Thyroid gland (tissue), 4 donors: Measurements from ENCODE around the gene MAD2L1. TPM values are rescaled to one million over a fixed set of nuclear protein-coding genes. Genes with fewer than 3 reads are reported as not detected.
A peak's percentile ranks its signal among the peaks of the same experiment; 100 is the strongest.

Source experiments
- DNase-seq, 2 donors: peaks; one replicate each; pipeline ENCODE4 v3.0.0-alpha.2; 2019
- H3K27ac ChIP-seq, 3 donors: fragments of 200-600 bp; sonication (generic); 1 replicate in 2 of 3; 2 replicates in 1 of 3; pipeline ENCODE4 v1.5.1; 2016 to 2019; ENCODE audit warnings: mild to moderate bottlenecking in 1 of 3, moderate library complexity in 1 of 3
- H3K27me3 ChIP-seq: fragments of 200-600 bp; sonication (generic); one replicate; pipeline ENCODE4 v1.5.1; 2019
- H3K36me3 ChIP-seq, 2 donors: fragments of 200-600 bp; sonication (generic); one replicate each; pipeline ENCODE4 v1.5.1; 2016 to 2019
- H3K4me1 ChIP-seq, 2 donors: fragments of 200-600 bp; sonication (generic); one replicate each; pipeline ENCODE4 v1.5.1; 2017 to 2019
- H3K4me3 ChIP-seq, 3 donors: fragments of 200-600 bp; sonication (generic); replicated peaks in 1 of 3; 1 replicate in 2 of 3; 2 replicates in 1 of 3; pipeline ENCODE4 v1.5.1; 2016; ENCODE audit warnings: mild to moderate bottlenecking in 1 of 3
- H3K9me3 ChIP-seq: fragments of 200-600 bp; sonication (generic); one replicate; pipeline ENCODE4 v1.5.1; 2017
- POLR2A ChIP-seq, 2 donors: fragments of 450-650 bp; IDR thresholded peaks; one replicate each; pipeline ENCODE4 v1.6.1; 2017; ENCODE audit warnings: antibody characterized with exemption in 2 of 2, mild to moderate bottlenecking in 2 of 2, moderate library complexity in 1 of 2
- WGBS, 2 donors: methylation state at CpG; one replicate each; pipeline ENCODE4 v1.1.5; 2017; 5-methylcytosine and 5-hydroxymethylcytosine counted together
- intact Hi-C: fragments of 100-400 bp; cut with DNase I; formaldehyde crosslinking; loops from one replicate; pipeline ENCODE4 v1.15.1; 2023
- total RNA-seq, 4 donors: library from RNA; depleted of rRNA; stranded (reverse); fragments of >200 nt; gene quantifications; one replicate each; pipeline ENCODE4 v1.2.3, GENCODE V29; 2016
- TF ChIP-seq, protein P1 (sequence below), 6 experiments: fragments of 200-600 bp in 3 of 6; fragments of 450-650 bp in 3 of 6; sonication (generic) in 3 of 6; IDR thresholded peaks; one replicate each; pipeline ENCODE4 v1.5.1; 2016 to 2019; ENCODE audit warnings: antibody characterized with exemption in 6 of 6, mild to moderate bottlenecking in 2 of 6, inconsistent platforms in 1 of 6, moderate library complexity in 1 of 6

The MAD2L1 gene
- 1 to 10 TPM in 3 of 4 donors, under 1 TPM in 1; 0.89 to 7.8 (median 4.0) TPM for total RNA-seq

DNA sequence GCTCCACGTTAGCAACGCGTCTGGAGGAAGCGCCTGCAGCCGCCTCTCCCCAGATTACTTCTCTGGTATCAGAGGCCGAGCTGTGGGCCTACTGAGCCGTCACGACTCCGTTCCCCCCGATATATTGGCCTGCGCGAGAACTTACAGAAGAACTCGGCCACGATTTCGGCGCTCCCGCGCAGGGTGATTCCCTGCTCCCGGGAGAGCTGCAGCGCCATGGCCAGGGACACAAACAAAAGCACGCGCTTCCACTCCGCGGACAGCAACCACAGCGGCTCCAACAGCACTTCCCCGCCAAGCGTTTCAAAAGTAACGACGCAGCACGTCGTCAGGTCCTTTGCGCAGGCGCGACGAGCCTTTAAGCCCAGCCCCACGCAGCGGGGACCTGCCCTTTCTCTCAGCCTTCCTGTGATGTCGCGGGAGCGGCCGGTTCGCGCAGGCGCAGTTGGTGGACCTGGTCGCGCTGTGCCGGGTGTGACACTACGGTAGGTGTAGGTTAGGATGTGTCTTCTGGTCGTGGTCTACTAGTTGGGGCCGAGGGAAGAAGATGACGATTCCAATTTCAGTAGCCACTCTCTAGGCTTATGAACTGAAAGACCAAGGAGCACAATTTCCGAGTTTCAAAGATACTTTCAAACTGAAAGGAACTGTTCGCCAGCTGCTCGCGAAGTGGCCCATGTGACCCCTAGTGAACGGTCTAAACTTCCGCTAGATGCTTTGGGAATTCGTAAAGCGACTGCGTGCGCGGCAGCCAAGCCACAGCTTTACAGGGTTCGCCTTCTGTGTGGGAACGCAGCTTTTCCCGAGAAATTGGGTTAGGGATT is at the start of gene MAD2L1:
TSS of gene MAD2L1 (minus strand) at position 332 of the 824 bp plus-strand sequence. CDS start at position 218, 114 bp downstream.
- Histone ChIP-seq H3K27me3 (no peaks in the 10 kb centered on the region), H3K4me3 (peak within 1 kb of the TSS; percentile 14 to 61 (median 56)), H3K36me3 (no peaks in the 10 kb centered on the region), H3K4me1 (peaks cover 11 to 15% of the 10 kb centered on the region in 2 donors), H3K27ac (peak within 1 kb of the TSS; percentile 75 to 96 (median 94)), H3K9me3 (no peaks in the 10 kb centered on the region)
- peak; percentile 99 for DNase-seq
- TF ChIP-seq, protein P1, sequence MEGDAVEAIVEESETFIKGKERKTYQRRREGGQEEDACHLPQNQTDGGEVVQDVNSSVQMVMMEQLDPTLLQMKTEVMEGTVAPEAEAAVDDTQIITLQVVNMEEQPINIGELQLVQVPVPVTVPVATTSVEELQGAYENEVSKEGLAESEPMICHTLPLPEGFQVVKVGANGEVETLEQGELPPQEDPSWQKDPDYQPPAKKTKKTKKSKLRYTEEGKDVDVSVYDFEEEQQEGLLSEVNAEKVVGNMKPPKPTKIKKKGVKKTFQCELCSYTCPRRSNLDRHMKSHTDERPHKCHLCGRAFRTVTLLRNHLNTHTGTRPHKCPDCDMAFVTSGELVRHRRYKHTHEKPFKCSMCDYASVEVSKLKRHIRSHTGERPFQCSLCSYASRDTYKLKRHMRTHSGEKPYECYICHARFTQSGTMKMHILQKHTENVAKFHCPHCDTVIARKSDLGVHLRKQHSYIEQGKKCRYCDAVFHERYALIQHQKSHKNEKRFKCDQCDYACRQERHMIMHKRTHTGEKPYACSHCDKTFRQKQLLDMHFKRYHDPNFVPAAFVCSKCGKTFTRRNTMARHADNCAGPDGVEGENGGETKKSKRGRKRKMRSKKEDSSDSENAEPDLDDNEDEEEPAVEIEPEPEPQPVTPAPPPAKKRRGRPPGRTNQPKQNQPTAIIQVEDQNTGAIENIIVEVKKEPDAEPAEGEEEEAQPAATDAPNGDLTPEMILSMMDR (IDR thresholded peaks at IDR 0.05), result no peak
- peak in 1 of 2 donors; percentile 95 for TF ChIP-seq POLR2A (IDR thresholded peaks at IDR 0.05)
- WGBS, 2 donors, result 1% methylated on average over 26 to 32 of the region's 65 CpGs
- intact Hi-C loops, result no loop called here

- H3K4me1 ChIP-seq, result no peaks in the 10 kb centered on the region
- no peak for DNase-seq
- TF ChIP-seq, protein P1 (IDR thresholded peaks at IDR 0.05), result no peak
- no peak for TF ChIP-seq POLR2A (IDR thresholded peaks at IDR 0.05)
- 95 to 96% methylated on average over 1 of the region's 1 CpG for WGBS, 2 donors
- no peak overlapping the region for H3K4me3 ChIP-seq
- intact Hi-C loops, result no loop called here
- H3K9me3 ChIP-seq, result no peaks in the 10 kb centered on the region
- no peaks in the 10 kb centered on the region for H3K36me3 ChIP-seq
- no peaks in the 10 kb centered on the region for H3K27me3 ChIP-seq
- H3K27ac ChIP-seq, result no peak overlapping the region
Measured at GRCh38 chr4:120111745-120112144, 45.1 kb upstream of the MAD2L1 start.

DNA sequence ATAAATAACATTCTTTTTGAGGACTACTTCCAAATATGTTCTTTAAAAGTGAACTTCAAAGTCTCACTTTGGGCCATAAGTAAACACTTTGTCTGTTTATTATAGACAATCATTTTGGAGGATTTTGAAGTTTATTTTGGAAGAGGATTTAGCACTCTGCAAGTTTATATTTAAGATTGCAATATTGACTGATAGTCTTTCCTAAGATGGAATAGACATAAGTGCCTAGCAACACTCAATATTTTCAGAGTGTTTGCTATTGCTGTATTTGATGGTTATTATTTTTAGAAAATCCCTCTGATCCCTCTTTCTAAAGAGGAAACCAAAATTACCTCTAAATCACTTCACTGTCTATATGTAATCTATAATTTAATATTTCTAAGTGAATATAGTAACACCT is 42.8 kb upstream of the MAD2L1 start:
- no peak overlapping the region for H3K4me3 ChIP-seq
- intact Hi-C loops, result no loop called here
- no peak overlapping the region for H3K27ac ChIP-seq
- TF ChIP-seq POLR2A (IDR thresholded peaks at IDR 0.05), result no peak
- TF ChIP-seq, protein P1 (IDR thresholded peaks at IDR 0.05), result no peak
- H3K27me3 ChIP-seq, result no peaks in the 10 kb centered on the region
- H3K36me3 ChIP-seq, result no peaks in the 10 kb centered on the region
- DNase-seq, result no peak
- no peaks in the 10 kb centered on the region for H3K4me1 ChIP-seq
- H3K9me3 ChIP-seq, result no peaks in the 10 kb centered on the region

- Histone ChIP-seq H3K9me3 (no peaks in the 10 kb centered on the region), H3K36me3 (no peaks in the 10 kb centered on the region), H3K4me3 (no peak overlapping the region), H3K27me3 (no peaks in the 10 kb centered on the region), H3K4me1 (no peaks in the 10 kb centered on the region), H3K27ac (no peak overlapping the region)
- DNase-seq, result no peak
- intact Hi-C loops, result no loop called here
- no peak for TF ChIP-seq POLR2A (IDR thresholded peaks at IDR 0.05)
- TF ChIP-seq, protein P1 (IDR thresholded peaks at IDR 0.05), result no peak
- WGBS, 2 donors, result 95 to 97% methylated on average over 1 of the region's 1 CpG
Measured at GRCh38 chr4:120105472-120105871, 38.8 kb upstream of the MAD2L1 start.
